Measurements from ENCODE around the gene SGSM2. TPM values are rescaled to one million over a fixed set of nuclear protein-coding genes. Genes with fewer than 3 reads are reported as not detected.

Gene SGSM2, protein sequence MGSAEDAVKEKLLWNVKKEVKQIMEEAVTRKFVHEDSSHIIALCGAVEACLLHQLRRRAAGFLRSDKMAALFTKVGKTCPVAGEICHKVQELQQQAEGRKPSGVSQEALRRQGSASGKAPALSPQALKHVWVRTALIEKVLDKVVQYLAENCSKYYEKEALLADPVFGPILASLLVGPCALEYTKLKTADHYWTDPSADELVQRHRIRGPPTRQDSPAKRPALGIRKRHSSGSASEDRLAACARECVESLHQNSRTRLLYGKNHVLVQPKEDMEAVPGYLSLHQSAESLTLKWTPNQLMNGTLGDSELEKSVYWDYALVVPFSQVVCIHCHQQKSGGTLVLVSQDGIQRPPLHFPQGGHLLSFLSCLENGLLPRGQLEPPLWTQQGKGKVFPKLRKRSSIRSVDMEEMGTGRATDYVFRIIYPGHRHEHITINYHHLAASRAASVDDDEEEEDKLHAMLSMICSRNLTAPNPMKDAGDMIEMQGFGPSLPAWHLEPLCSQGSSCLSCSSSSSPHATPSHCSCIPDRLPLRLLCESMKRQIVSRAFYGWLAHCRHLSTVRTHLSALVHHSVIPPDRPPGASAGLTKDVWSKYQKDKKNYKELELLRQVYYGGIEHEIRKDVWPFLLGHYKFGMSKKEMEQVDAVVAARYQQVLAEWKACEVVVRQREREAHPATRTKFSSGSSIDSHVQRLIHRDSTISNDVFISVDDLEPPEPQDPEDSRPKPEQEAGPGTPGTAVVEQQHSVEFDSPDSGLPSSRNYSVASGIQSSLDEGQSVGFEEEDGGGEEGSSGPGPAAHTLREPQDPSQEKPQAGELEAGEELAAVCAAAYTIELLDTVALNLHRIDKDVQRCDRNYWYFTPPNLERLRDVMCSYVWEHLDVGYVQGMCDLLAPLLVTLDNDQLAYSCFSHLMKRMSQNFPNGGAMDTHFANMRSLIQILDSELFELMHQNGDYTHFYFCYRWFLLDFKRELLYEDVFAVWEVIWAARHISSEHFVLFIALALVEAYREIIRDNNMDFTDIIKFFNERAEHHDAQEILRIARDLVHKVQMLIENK
- total RNA-seq: 100 to 1,000 TPM; 124 to 172 (median 160) TPM
- total RNA-seq (2013): 57.1 TPM
- 60.4 to 328 (median 218) reads per million in 29 experiments for total RNA-seq

GRCh38 chr17:2336852-2337543 lies at the start of gene SGSM2:
TSS of gene SGSM2 (plus strand) at chr17:2337501. CDS start at chr17:2337689, 188 bp downstream.
- ATAC-seq (replicated peaks in 1 of 4): peak; percentile 75 to 76 (median 76)
- peaks cover 12 to 33% of the 10 kb centered on the region in 2 experiments for H3K4me1 ChIP-seq (ENCODE audit: control insufficient read depth in 1 of 2, extremely low read depth in 1 of 2, insufficient read depth in 2 of 2, low read length in 2 of 2)
- H3K4me1 Mint-ChIP-seq: peaks cover 31 to 43% (median 34%) of the 10 kb centered on the region in 3 donors
- WGBS (ENCODE audit: insufficient coverage): under 1% methylated on average over 77 of the region's 77 CpGs
- no peaks in the 10 kb centered on the region for H3K27me3 Mint-ChIP-seq
- H3K27me3 ChIP-seq (replicated peaks in 1 of 2; ENCODE audit: control insufficient read depth in 2 of 2, extremely low read depth in 1 of 2, insufficient read depth in 2 of 2, low read length in 1 of 2): no peaks in the 10 kb centered on the region
- no peaks in the 10 kb centered on the region for H3K9me3 Mint-ChIP-seq
- H3K27ac Mint-ChIP-seq: peak within 1 kb of the TSS; percentile 94 to 96
- ChIA-PET CTCF (interaction anchor here (0.7 to 1.7 kb wide), 6 partner anchors 9 to 114 kb away, joined by 3 to 11 read pairs (median 5); no protein-coding TSS in a partner anchor), POLR2A (interaction anchor here (0.6 to 1.0 kb wide), 2 partner anchors 54 to 78 kb away, joined by 3 read pairs; no protein-coding TSS in a partner anchor)
- peaks cover 3 to 32% of the 10 kb centered on the region in 2 donors for H3K36me3 ChIP-seq (ENCODE audit: control insufficient read depth in 2 of 2, extremely low read depth in 1 of 2, insufficient read depth in 1 of 2, low read length in 1 of 2)
- DNase-seq: peak; percentile 45 to 84 (median 72)
- peak within 1 kb of the TSS; percentile 99 to 100 (median 99) for H3K4me3 Mint-ChIP-seq
- H3K27ac ChIP-seq (ENCODE audit: low read length): peak within 1 kb of the TSS; percentile 74
- H3K4me3 ChIP-seq (ENCODE audit: control insufficient read depth in 1 of 2, extremely low read depth in 1 of 2, low read length in 1 of 2): peak within 1 kb of the TSS; percentile 83 to 91
- H3K36me3 Mint-ChIP-seq: peaks cover 15% of the 10 kb centered on the region
- H3K9me3 ChIP-seq: no peaks in the 10 kb centered on the region

- WGBS (ENCODE audit: insufficient coverage): 78% methylated on average over 1 of the region's 5 CpGs
- Histone ChIP-seq H3K4me1 (ENCODE audit: control insufficient read depth in 1 of 2, extremely low read depth in 1 of 2, insufficient read depth in 2 of 2, low read length in 2 of 2) (no peaks in the 10 kb centered on the region), H3K9me3 (no peaks in the 10 kb centered on the region), H3K36me3 (ENCODE audit: control insufficient read depth in 2 of 2, extremely low read depth in 1 of 2, insufficient read depth in 1 of 2, low read length in 1 of 2) (peaks cover 1 to 65% of the 10 kb centered on the region in 2 donors), H3K27ac (ENCODE audit: low read length) (no peak overlapping the region), H3K4me3 (ENCODE audit: control insufficient read depth in 1 of 2, extremely low read depth in 1 of 2, low read length in 1 of 2) (no peak overlapping the region), H3K27me3 (replicated peaks in 1 of 2; ENCODE audit: control insufficient read depth in 2 of 2, extremely low read depth in 1 of 2, insufficient read depth in 2 of 2, low read length in 1 of 2) (no peaks in the 10 kb centered on the region)
- H3K4me1 Mint-ChIP-seq: peaks cover 7 to 14% (median 9%) of the 10 kb centered on the region in 3 donors
- H3K4me3 Mint-ChIP-seq: no peak overlapping the region
- ATAC-seq (replicated peaks in 1 of 4) (no peak), DNase-seq (no peak)
- POLR2A ChIA-PET: no interaction called here
- no peaks in the 10 kb centered on the region for H3K27me3 Mint-ChIP-seq
- H3K9me3 Mint-ChIP-seq: no peaks in the 10 kb centered on the region
- no peak overlapping the region for H3K27ac Mint-ChIP-seq
- H3K36me3 Mint-ChIP-seq: peaks cover 56% of the 10 kb centered on the region
- CTCF ChIA-PET: interaction anchor here in 1 of 2 donors (0.6 kb wide), 1 partner anchor 141 kb away, joined by 6 read pairs; no protein-coding TSS in a partner anchor
Observed at GRCh38 chr17:2289878-2290478, 47.3 kb upstream of the SGSM2 start.

DNA sequence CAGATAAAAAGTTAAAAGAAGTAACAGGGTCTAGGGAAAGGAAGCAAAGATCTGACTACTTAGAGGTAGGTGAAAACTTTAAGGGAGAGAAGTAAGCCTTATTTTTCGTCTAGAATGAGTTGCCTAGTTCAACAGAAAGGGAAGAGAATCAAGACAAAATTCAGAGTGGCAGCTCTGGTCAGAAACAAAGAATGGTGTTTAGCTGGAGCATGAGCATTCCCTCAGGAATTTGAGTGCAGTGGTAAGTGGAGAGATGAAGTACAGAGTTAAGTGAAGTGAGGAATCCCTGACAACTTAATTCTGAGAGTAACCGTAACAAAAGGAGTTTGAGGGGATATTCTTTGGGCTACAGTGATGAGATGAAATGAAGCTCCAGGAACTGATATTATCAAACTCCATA lies 45.2 kb upstream of the SGSM2 start:
- peaks cover 67% of the 10 kb centered on the region for H3K36me3 Mint-ChIP-seq
- no peak overlapping the region for H3K27ac Mint-ChIP-seq
- H3K4me1 ChIP-seq (ENCODE audit: control insufficient read depth in 1 of 2, extremely low read depth in 1 of 2, insufficient read depth in 2 of 2, low read length in 2 of 2): no peaks in the 10 kb centered on the region
- H3K9me3 ChIP-seq: no peaks in the 10 kb centered on the region
- no peak overlapping the region for H3K27ac ChIP-seq (ENCODE audit: low read length)
- peaks cover 22 to 29% (median 26%) of the 10 kb centered on the region in 3 donors for H3K4me1 Mint-ChIP-seq
- CTCF ChIA-PET: interaction anchor here in 1 of 2 donors (1.2 kb wide), 1 partner anchor 21 kb away, joined by 5 read pairs; no protein-coding TSS in a partner anchor
- no peak overlapping the region for H3K4me3 Mint-ChIP-seq
- no peak for DNase-seq
- H3K27me3 Mint-ChIP-seq: no peaks in the 10 kb centered on the region
- H3K36me3 ChIP-seq (ENCODE audit: control insufficient read depth in 2 of 2, extremely low read depth in 1 of 2, insufficient read depth in 1 of 2, low read length in 1 of 2): peaks cover 6 to 76% of the 10 kb centered on the region in 2 donors
- 100% methylated on average over 1 of the region's 2 CpGs for WGBS (ENCODE audit: insufficient coverage)
- no peaks in the 10 kb centered on the region for H3K27me3 ChIP-seq (replicated peaks in 1 of 2; ENCODE audit: control insufficient read depth in 2 of 2, extremely low read depth in 1 of 2, insufficient read depth in 2 of 2, low read length in 1 of 2)
- H3K9me3 Mint-ChIP-seq: no peaks in the 10 kb centered on the region
- POLR2A ChIA-PET: no interaction called here
- ATAC-seq (replicated peaks in 1 of 4): no peak
- H3K4me3 ChIP-seq (ENCODE audit: control insufficient read depth in 1 of 2, extremely low read depth in 1 of 2, low read length in 1 of 2): no peak overlapping the region

- peaks cover 69% of the 10 kb centered on the region for H3K36me3 Mint-ChIP-seq
- Histone ChIP-seq H3K9me3 (no peaks in the 10 kb centered on the region), H3K27ac (ENCODE audit: low read length) (no peak overlapping the region), H3K4me3 (ENCODE audit: control insufficient read depth in 1 of 2, extremely low read depth in 1 of 2, low read length in 1 of 2) (no peak overlapping the region), H3K36me3 (ENCODE audit: control insufficient read depth in 2 of 2, extremely low read depth in 1 of 2, insufficient read depth in 1 of 2, low read length in 1 of 2) (peaks cover 16 to 82% of the 10 kb centered on the region in 2 donors), H3K27me3 (replicated peaks in 1 of 2; ENCODE audit: control insufficient read depth in 2 of 2, extremely low read depth in 1 of 2, insufficient read depth in 2 of 2, low read length in 1 of 2) (no peaks in the 10 kb centered on the region), H3K4me1 (ENCODE audit: control insufficient read depth in 1 of 2, extremely low read depth in 1 of 2, insufficient read depth in 2 of 2, low read length in 2 of 2) (peaks cover 0 to 3% of the 10 kb centered on the region in 2 experiments)
- no peak for DNase-seq
- H3K27ac Mint-ChIP-seq: peak overlapping the region; percentile 7 to 29
- POLR2A ChIA-PET: no interaction called here
- WGBS (ENCODE audit: insufficient coverage): 53% methylated on average over 1 of the region's 1 CpG
- H3K4me3 Mint-ChIP-seq: no peak overlapping the region
- H3K4me1 Mint-ChIP-seq: peaks cover 46 to 54% (median 51%) of the 10 kb centered on the region in 3 donors
- no peaks in the 10 kb centered on the region for H3K27me3 Mint-ChIP-seq
- CTCF ChIA-PET: no interaction called here
- H3K9me3 Mint-ChIP-seq: no peaks in the 10 kb centered on the region
- no peak for ATAC-seq (replicated peaks in 1 of 4)
Observed at GRCh38 chr17:2295575-2295974, 41.7 kb upstream of the SGSM2 start.

DNA sequence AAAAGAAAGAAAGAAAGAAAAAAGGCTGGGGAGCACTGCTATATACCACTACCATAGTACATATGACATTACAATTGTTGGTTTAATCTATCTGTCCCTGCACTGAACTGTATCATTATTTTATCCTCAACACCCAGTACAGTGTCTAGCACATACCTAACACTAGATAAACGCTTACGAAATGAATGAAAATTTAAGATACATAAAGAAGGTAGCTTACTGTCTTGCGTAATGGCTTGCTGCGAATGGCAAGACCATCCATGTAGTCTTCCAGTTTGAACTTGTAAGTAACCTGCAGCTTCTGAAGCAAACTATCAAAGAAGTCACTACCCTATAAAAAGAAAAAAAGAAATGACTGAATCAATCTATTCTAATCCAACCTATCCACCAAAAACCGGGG lies 40.3 kb upstream of the SGSM2 start:
- Mint-ChIP-seq H3K27me3 (no peaks in the 10 kb centered on the region), H3K27ac (no peak overlapping the region), H3K9me3 (no peaks in the 10 kb centered on the region), H3K36me3 (peaks cover 59% of the 10 kb centered on the region), H3K4me1 (peaks cover 61 to 68% (median 66%) of the 10 kb centered on the region in 3 donors), H3K4me3 (no peak overlapping the region)
- Histone ChIP-seq H3K27ac (ENCODE audit: low read length) (no peak overlapping the region), H3K4me3 (ENCODE audit: control insufficient read depth in 1 of 2, extremely low read depth in 1 of 2, low read length in 1 of 2) (no peak overlapping the region), H3K36me3 (ENCODE audit: control insufficient read depth in 2 of 2, extremely low read depth in 1 of 2, insufficient read depth in 1 of 2, low read length in 1 of 2) (peaks cover 16 to 75% of the 10 kb centered on the region in 2 donors), H3K4me1 (ENCODE audit: control insufficient read depth in 1 of 2, extremely low read depth in 1 of 2, insufficient read depth in 2 of 2, low read length in 2 of 2) (peaks cover 3 to 11% of the 10 kb centered on the region in 2 experiments), H3K27me3 (replicated peaks in 1 of 2; ENCODE audit: control insufficient read depth in 2 of 2, extremely low read depth in 1 of 2, insufficient read depth in 2 of 2, low read length in 1 of 2) (no peaks in the 10 kb centered on the region), H3K9me3 (no peaks in the 10 kb centered on the region)
- CTCF ChIA-PET: interaction anchor here in 1 of 2 donors (0.7 to 1.2 kb wide), 2 partner anchors 14 to 30 kb away, joined by 3 read pairs; no protein-coding TSS in a partner anchor
- POLR2A ChIA-PET: interaction anchor here in 1 of 2 donors (0.6 kb wide), 1 partner anchor 1614 kb away, joined by 5 read pairs; no protein-coding TSS in a partner anchor
- no peak for DNase-seq
- no peak for ATAC-seq (replicated peaks in 1 of 4)
- WGBS (ENCODE audit: insufficient coverage): no CpG with 5 or more reads among the region's 5 CpGs
